Neural cell (in vitro differentiated cells): ENCODE measurements around the gene CTDNEP1. TPM values are rescaled to one million over a fixed set of nuclear protein-coding genes. Genes with fewer than 3 reads are reported as not detected.

ENCODE experiments used
- H2AFZ ChIP-seq: fragments of 200-600, 300-800 bp; sonication (generic), shearing (Covaris generic); 2 replicates; pipeline ENCODE4 v1.6.0; 2014; ENCODE audit warnings: low read depth, mild to moderate bottlenecking, antibody characterized with exemption, low read length, moderate library complexity
- H3F3A ChIP-seq: fragments of 200-600 bp; shearing (Covaris generic); 2 replicates; pipeline ENCODE4 v1.6.1; 2016; ENCODE audit warnings: mild to moderate bottlenecking, moderate library complexity, mixed read lengths, antibody characterized with exemption, low read length; ENCODE audit not compliant: insufficient read depth, poor library complexity, severe bottlenecking
- H3K27ac ChIP-seq: fragments of 200-600, 300-800 bp; sonication (generic), shearing (Covaris generic); 2 replicates; pipeline ENCODE4 v1.5.1; 2014; ENCODE audit warnings: mild to moderate bottlenecking, low read length, moderate library complexity
- H3K27me3 ChIP-seq: fragments of 300-800, 200-600 bp; sonication (generic), shearing (Covaris generic); 2 replicates; pipeline ENCODE4 v1.6.0; 2014; ENCODE audit warnings: mild to moderate bottlenecking, low read depth, low read length, moderate library complexity; ENCODE audit not compliant: insufficient read depth
- H3K36me3 ChIP-seq: fragments of 300-800, 200-600 bp; sonication (generic), shearing (Covaris generic); 2 replicates; pipeline ENCODE4 v1.5.1; 2014; ENCODE audit warnings: mild to moderate bottlenecking, antibody characterized with exemption, low read length, moderate library complexity; ENCODE audit not compliant: insufficient read depth
- H3K4me2 ChIP-seq: fragments of 300-800, 200-600 bp; sonication (generic), shearing (Covaris generic); 2 replicates; pipeline ENCODE4 v1.6.0; 2014; ENCODE audit warnings: mild to moderate bottlenecking, low read length
- H3K4me3 ChIP-seq: fragments of 300-800, 200-600 bp; sonication (generic), shearing (Covaris generic); 2 replicates; pipeline ENCODE4 v1.5.1; 2014; ENCODE audit warnings: mild to moderate bottlenecking, low read length, moderate library complexity
- H3K79me2 ChIP-seq: fragments of 200-600 bp; shearing (Covaris generic); replicated peaks from 2 replicates; pipeline ENCODE4 v1.6.0; 2014; ENCODE audit warnings: mild to moderate bottlenecking, low read length, moderate library complexity; ENCODE audit not compliant: insufficient read depth
- H3K9ac ChIP-seq: fragments of 300-800, 200-600 bp; sonication (generic), shearing (Covaris generic); 2 replicates; pipeline ENCODE4 v1.6.1; 2016; ENCODE audit warnings: mild to moderate bottlenecking, low read length, mixed read lengths
- H3K9me2 ChIP-seq: fragments of 200-600 bp; shearing (Covaris generic); 2 replicates; pipeline ENCODE4 v1.6.1; 2016; ENCODE audit warnings: mild to moderate bottlenecking, low read length, mixed read lengths; ENCODE audit not compliant: insufficient read depth
- H3K9me3 ChIP-seq: fragments of 200-600, 300-800 bp; sonication (generic), shearing (Covaris generic); 2 replicates; pipeline ENCODE4 v1.6.1; 2016; ENCODE audit warnings: mild to moderate bottlenecking, mixed run types, low read length, moderate library complexity, mixed read lengths
- H4K20me1 ChIP-seq: fragments of 200-600 bp; shearing (Covaris generic); 2 replicates; pipeline ENCODE4 v1.6.1; 2016; ENCODE audit warnings: mild to moderate bottlenecking, mixed run types; ENCODE audit not compliant: insufficient read depth
- EP300 ChIP-seq: fragments of 450-650 bp; conservative IDR thresholded peaks from 2 replicates; pipeline ENCODE4 v1.6.1; 2014; ENCODE audit warnings: antibody characterized with exemption, mild to moderate bottlenecking, moderate library complexity; ENCODE audit not compliant: poor library complexity, severe bottlenecking
- EZH2 ChIP-seq: fragments of 200-600, 300-800 bp; shearing (Covaris generic), sonication (generic); IDR thresholded peaks from 2 replicates; pipeline ENCODE4 v1.6.1; 2014; ENCODE audit warnings: antibody characterized with exemption, low read length, borderline replicate concordance, mild to moderate bottlenecking; ENCODE audit not compliant: insufficient read depth, poor library complexity, severe bottlenecking
- MXI1 ChIP-seq: fragments of 450-650 bp; conservative IDR thresholded peaks from 2 replicates; pipeline ENCODE4 v1.6.1; 2014; ENCODE audit warnings: antibody characterized with exemption, mild to moderate bottlenecking; ENCODE audit not compliant: poor library complexity, severe bottlenecking
- POLR2AphosphoS5 ChIP-seq: IDR thresholded peaks from 2 replicates; pipeline ENCODE4 v1.6.1; 2012
- RAD21 ChIP-seq: fragments of 450-650 bp; conservative IDR thresholded peaks from 2 replicates; pipeline ENCODE4 v1.6.1; 2014; ENCODE audit warnings: antibody characterized with exemption, mild to moderate bottlenecking, moderate library complexity
- SMC3 ChIP-seq: fragments of 450-650 bp; conservative IDR thresholded peaks from 2 replicates; pipeline ENCODE4 v1.6.1; 2014; ENCODE audit warnings: antibody characterized with exemption, mild to moderate bottlenecking, moderate library complexity; ENCODE audit not compliant: poor library complexity
- TAF1 ChIP-seq: IDR thresholded peaks from 2 replicates; pipeline ENCODE4 v1.6.1; 2012; ENCODE audit warnings: low read depth
- polyA plus RNA-seq: library from polyadenylated mRNA; depleted of rRNA; stranded (reverse); fragments of >200 nt; gene quantifications from 2 replicates; pipeline ENCODE4 v1.2.3, GENCODE V29; 2014
- TF ChIP-seq, protein P1 (sequence below): IDR thresholded peaks from 2 replicates; pipeline ENCODE4 v1.6.1; 2012; ENCODE audit warnings: borderline replicate concordance
- TF ChIP-seq, protein P2 (sequence below): fragments of 450-650 bp; IDR thresholded peaks from 2 replicates; pipeline ENCODE4 v1.5.1; 2014; ENCODE audit warnings: antibody characterized with exemption, mild to moderate bottlenecking, moderate library complexity; ENCODE audit not compliant: poor library complexity, severe bottlenecking

The CTDNEP1 gene
- polyA plus RNA-seq, 1 donor from 2014 or later = 39.4 TPM

DNA sequence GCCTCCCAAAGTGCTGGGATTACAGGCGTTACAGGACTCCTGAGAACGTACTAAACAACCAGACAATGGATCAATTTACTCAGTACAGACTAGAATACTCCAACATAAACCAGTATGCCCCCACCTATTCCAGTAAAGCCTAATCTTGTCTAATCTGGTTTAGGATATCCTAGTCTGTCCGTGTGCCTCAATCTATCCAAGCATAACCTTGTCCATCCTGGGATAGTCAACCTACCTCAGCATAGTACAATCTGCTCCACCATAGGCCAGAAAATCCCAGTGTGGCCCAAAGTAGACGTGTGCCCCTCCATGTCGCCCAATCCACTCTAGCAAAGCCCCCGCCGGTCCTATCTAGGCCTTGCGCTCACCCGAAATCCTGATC is 17.8 kb downstream of the CTDNEP1 start:
- Histone ChIP-seq H2AFZ (no peak overlapping the region), H3K9me2 (no peaks in the 10 kb centered on the region), H3K9ac (peak overlapping the region; percentile 85), H3F3A (peaks cover 3% of the 10 kb centered on the region), H3K4me3 (peak overlapping the region; percentile 81), H3K27me3 (no peaks in the 10 kb centered on the region), H3K9me3 (no peaks in the 10 kb centered on the region), H3K36me3 (no peaks in the 10 kb centered on the region), H3K4me2 (peak overlapping the region; percentile 83), H3K79me2 (peaks cover 78% of the 10 kb centered on the region), H3K27ac (peak overlapping the region; percentile 88), H4K20me1 (peaks cover 5% of the 10 kb centered on the region)
- TF ChIP-seq, protein P1, sequence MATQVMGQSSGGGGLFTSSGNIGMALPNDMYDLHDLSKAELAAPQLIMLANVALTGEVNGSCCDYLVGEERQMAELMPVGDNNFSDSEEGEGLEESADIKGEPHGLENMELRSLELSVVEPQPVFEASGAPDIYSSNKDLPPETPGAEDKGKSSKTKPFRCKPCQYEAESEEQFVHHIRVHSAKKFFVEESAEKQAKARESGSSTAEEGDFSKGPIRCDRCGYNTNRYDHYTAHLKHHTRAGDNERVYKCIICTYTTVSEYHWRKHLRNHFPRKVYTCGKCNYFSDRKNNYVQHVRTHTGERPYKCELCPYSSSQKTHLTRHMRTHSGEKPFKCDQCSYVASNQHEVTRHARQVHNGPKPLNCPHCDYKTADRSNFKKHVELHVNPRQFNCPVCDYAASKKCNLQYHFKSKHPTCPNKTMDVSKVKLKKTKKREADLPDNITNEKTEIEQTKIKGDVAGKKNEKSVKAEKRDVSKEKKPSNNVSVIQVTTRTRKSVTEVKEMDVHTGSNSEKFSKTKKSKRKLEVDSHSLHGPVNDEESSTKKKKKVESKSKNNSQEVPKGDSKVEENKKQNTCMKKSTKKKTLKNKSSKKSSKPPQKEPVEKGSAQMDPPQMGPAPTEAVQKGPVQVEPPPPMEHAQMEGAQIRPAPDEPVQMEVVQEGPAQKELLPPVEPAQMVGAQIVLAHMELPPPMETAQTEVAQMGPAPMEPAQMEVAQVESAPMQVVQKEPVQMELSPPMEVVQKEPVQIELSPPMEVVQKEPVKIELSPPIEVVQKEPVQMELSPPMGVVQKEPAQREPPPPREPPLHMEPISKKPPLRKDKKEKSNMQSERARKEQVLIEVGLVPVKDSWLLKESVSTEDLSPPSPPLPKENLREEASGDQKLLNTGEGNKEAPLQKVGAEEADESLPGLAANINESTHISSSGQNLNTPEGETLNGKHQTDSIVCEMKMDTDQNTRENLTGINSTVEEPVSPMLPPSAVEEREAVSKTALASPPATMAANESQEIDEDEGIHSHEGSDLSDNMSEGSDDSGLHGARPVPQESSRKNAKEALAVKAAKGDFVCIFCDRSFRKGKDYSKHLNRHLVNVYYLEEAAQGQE = no peak
- TF ChIP-seq SMC3 = no peak
- no peak for TF ChIP-seq EP300
- no peak for TF ChIP-seq RAD21
- no peak for TF ChIP-seq TAF1
- TF ChIP-seq MXI1 = no peak
- TF ChIP-seq POLR2AphosphoS5 = no peak
- TF ChIP-seq, protein P2, sequence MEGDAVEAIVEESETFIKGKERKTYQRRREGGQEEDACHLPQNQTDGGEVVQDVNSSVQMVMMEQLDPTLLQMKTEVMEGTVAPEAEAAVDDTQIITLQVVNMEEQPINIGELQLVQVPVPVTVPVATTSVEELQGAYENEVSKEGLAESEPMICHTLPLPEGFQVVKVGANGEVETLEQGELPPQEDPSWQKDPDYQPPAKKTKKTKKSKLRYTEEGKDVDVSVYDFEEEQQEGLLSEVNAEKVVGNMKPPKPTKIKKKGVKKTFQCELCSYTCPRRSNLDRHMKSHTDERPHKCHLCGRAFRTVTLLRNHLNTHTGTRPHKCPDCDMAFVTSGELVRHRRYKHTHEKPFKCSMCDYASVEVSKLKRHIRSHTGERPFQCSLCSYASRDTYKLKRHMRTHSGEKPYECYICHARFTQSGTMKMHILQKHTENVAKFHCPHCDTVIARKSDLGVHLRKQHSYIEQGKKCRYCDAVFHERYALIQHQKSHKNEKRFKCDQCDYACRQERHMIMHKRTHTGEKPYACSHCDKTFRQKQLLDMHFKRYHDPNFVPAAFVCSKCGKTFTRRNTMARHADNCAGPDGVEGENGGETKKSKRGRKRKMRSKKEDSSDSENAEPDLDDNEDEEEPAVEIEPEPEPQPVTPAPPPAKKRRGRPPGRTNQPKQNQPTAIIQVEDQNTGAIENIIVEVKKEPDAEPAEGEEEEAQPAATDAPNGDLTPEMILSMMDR = no peak
- no peak for TF ChIP-seq EZH2

DNA sequence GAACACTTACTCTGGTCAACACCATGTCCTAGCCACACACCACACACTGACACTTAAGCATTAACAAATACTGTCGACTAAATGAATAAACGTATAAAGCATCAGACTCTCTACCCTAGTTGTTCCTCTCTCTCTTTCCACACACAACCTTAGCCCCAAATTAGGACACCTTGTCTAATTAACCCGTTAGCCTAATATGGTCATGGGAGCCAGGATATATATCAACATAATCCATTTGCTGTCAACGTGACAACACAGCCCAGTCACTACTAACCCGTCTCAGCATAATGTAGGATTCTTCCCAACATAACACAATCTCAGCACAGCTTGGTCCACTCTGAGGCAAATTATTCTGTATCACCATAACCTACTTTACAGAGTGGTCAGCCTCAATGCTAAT is 19.4 kb downstream of the CTDNEP1 start:
- Histone ChIP-seq H3K4me2 (peak overlapping the region; percentile 70), H3K4me3 (peak overlapping the region; percentile 81), H4K20me1 (peaks cover 5% of the 10 kb centered on the region), H3K27ac (no peak overlapping the region), H3K27me3 (no peaks in the 10 kb centered on the region), H2AFZ (no peak overlapping the region), H3F3A (peaks cover under 1% of the 10 kb centered on the region), H3K79me2 (peaks cover 67% of the 10 kb centered on the region), H3K9ac (no peak overlapping the region), H3K36me3 (no peaks in the 10 kb centered on the region), H3K9me2 (no peaks in the 10 kb centered on the region), H3K9me3 (no peaks in the 10 kb centered on the region)
- TF ChIP-seq POLR2AphosphoS5 (no peak), SMC3 (no peak), EZH2 (no peak)
- TF ChIP-seq, protein P2 = no peak
- TF ChIP-seq, protein P1 = no peak
